Measurements from ENCODE around the gene GLYR1.

GLYR1 gene

DNA sequence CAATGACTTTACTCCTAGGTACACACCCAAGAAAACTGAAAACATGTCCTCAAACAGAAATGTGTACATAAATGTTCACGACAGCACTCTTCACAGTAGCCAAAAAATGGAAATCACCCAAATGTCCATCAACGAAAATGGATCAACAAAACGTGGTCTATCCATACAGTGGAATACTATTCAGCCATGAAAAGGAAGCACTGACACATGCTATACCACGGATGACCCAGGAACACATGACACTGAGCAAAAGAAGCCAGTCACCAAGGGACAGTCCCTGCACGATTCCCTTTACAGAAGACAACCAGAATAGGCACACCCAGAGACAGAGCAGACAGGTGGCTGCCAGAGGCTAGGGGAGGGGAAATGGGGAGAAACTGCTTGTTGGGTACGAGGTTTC, 91.4 kb downstream of the GLYR1 start:
- no peak for DNase-seq

DNA sequence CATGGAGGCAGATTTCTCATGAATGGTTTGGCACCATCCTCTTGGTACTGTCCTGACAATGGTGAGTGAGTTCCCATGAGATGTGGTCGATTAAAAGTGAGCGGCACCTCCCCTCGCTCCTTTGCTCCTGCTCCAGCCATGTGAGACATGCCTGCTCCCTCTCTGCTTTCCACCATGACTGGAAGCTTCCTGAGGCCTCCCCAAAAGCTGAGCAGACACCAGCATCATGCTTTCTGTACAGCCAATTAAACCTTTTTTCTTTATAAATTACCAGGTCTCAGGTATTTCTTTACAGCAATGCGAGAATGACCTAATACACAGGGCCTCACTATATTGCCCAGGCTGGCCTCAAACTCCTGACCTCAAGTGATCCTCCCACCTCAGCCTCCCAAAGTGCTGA, 92.2 kb downstream of the GLYR1 start:
- no peak for DNase-seq

DNA sequence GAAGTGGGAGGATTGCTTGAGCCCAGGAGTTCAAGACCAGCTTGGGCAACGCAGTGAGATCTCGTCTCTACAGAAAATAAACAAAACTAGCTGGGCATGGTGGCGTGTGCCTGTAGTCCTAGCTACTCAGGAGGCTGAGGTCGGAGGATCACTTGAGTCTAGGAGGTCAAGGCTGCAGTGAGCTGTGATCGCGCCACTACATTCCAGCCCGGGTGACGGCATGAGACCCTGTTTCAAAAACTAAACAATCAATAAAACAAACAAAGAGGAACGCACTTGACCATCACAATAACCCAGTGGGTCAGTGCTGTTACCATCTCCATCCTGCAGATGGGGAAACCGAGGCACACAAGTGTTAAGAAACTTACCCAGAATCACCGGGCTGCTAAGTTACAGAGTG, 93.9 kb downstream of the GLYR1 start:
- no peak for DNase-seq

Measured in activated CD4-positive, alpha-beta T cell treated with anti-CD3 and anti-CD28 coated beads, Interleukin-2, amount 50 U/mL, for 16 hours (primary cell).